Activated CD4-positive, alpha-beta T cell treated with anti-CD3 and anti-CD28 coated beads, Interleukin-2, amount 10 ng/mL, durations not matched to agents 7 days and 5 days (primary cell): ENCODE data around the gene FAM53A. TPM values are rescaled to one million over a fixed set of nuclear protein-coding genes. Genes with fewer than 3 reads are reported as not detected.

Experiments used
- total RNA-seq, 2 experiments: library from RNA; stranded (reverse); gene quantifications; one replicate each; pipeline ENCODE4 v1.2.3, GENCODE V29; 2021

FAM53A gene
- total RNA-seq, 2 experiments from 2014 or later: 0.99 to 1.6 TPM

Other genes starting within 250 kb of the FAM53A start
- gene SLBP, start 28.0 kb upstream of the FAM53A start, total RNA-seq: 100 to 1,000 TPM; 116 to 137 TPM
- gene TMEM129, start 37.0 kb upstream of the FAM53A start, total RNA-seq: 10 to 100 TPM; 20.9 to 22.3 TPM
- gene TACC3, start 37.2 kb upstream of the FAM53A start, total RNA-seq: 100 to 1,000 TPM; 301 to 305 TPM
- gene FGFR3, start 109.0 kb upstream of the FAM53A start, total RNA-seq: under 1 TPM; 0.25 to 0.27 TPM
- 10 to 100 TPM; 40.7 to 49.5 TPM for gene LETM1, start 171.8 kb upstream of the FAM53A start, total RNA-seq
- gene NSD2, start 187.1 kb upstream of the FAM53A start, total RNA-seq: 100 to 1,000 TPM; 248 to 271 TPM